Liver (tissue), 9 donors: ENCODE data around the gene GALNT17. TPM values are rescaled to one million over a fixed set of nuclear protein-coding genes. Genes with fewer than 3 reads are reported as not detected.

Source experiments
- DNase-seq: peaks from one replicate; pipeline ENCODE4 v3.0.0-alpha.2; 2017; ENCODE audit warnings: low spot score
- H3K27ac ChIP-seq, 2 donors: one replicate each; pipeline ENCODE4 v1.7.0; 2013; ENCODE audit warnings: inconsistent platforms in 2 of 2, low read length in 2 of 2, control low read depth in 1 of 2, low read depth in 1 of 2, mild to moderate bottlenecking in 1 of 2
- H3K27me3 ChIP-seq, 4 donors: one replicate each; pipeline versions ENCODE4 v1.6.1 to v1.7.0; 2013; ENCODE audit warnings: low read length in 3 of 4, inconsistent platforms in 1 of 4, mild to moderate bottlenecking in 1 of 4, moderate library complexity in 1 of 4; ENCODE audit not compliant: control insufficient read depth in 4 of 4, insufficient read depth in 4 of 4
- H3K36me3 ChIP-seq, 4 donors: one replicate each; pipeline versions ENCODE4 v1.6.1 to v1.7.0; 2013; ENCODE audit warnings: low read length in 3 of 4, mild to moderate bottlenecking in 3 of 4, low read depth in 1 of 4, moderate library complexity in 1 of 4; ENCODE audit not compliant: control insufficient read depth in 4 of 4, insufficient read depth in 3 of 4
- H3K4me1 ChIP-seq, 4 donors: one replicate each; pipeline versions ENCODE4 v1.6.1 to v1.7.0; 2013; ENCODE audit warnings: low read length in 3 of 4, mild to moderate bottlenecking in 3 of 4, moderate library complexity in 1 of 4; ENCODE audit not compliant: control insufficient read depth in 4 of 4, insufficient read depth in 4 of 4
- H3K4me3 ChIP-seq, 3 donors: one replicate each; pipeline versions ENCODE4 v1.6.1 to v1.7.0; 2013; ENCODE audit warnings: low read length in 3 of 3, control low read depth in 1 of 3, low read depth in 1 of 3, mild to moderate bottlenecking in 1 of 3
- H3K9ac ChIP-seq, 2 donors: one replicate each; pipeline ENCODE4 v1.7.0; 2013; ENCODE audit warnings: low read length in 2 of 2, mild to moderate bottlenecking in 2 of 2, moderate library complexity in 2 of 2, control low read depth in 1 of 2, low read depth in 1 of 2
- H3K9me3 ChIP-seq, 4 donors: one replicate each; pipeline versions ENCODE4 v1.6.1 to v1.7.0; 2013; ENCODE audit warnings: low read length in 3 of 4; ENCODE audit not compliant: control insufficient read depth in 4 of 4
- ATF3 ChIP-seq: IDR thresholded peaks from 2 replicates; pipeline ENCODE4 v1.6.1; 2016; ENCODE audit warnings: antibody characterized with exemption
- CTCF ChIP-seq: fragments of 150-350 bp; IDR thresholded peaks from 2 replicates; pipeline ENCODE4 v1.5.1; 2017; ENCODE audit warnings: improper control_type of control experiment, low read depth, low read length; ENCODE audit not compliant: missing input control
- EGR1 ChIP-seq, 2 donors: IDR thresholded peaks; 2 replicates each; pipeline ENCODE4 v1.6.1; 2016 to 2018; ENCODE audit warnings: antibody characterized with exemption in 2 of 2, low read depth in 2 of 2
- FOXA1 ChIP-seq: IDR thresholded peaks from 2 replicates; pipeline ENCODE4 v1.6.1; 2016; ENCODE audit warnings: antibody characterized with exemption
- FOXA2 ChIP-seq: IDR thresholded peaks from 2 replicates; pipeline ENCODE4 v1.6.1; 2016; ENCODE audit warnings: antibody characterized with exemption
- GABPA ChIP-seq, 2 donors: IDR thresholded peaks in 1 of 2; conservative IDR thresholded peaks in 1 of 2; 2 replicates each; pipeline ENCODE4 v1.6.1; 2016; ENCODE audit warnings: antibody characterized with exemption in 2 of 2, mild to moderate bottlenecking in 1 of 2, moderate library complexity in 1 of 2
- HNF4A ChIP-seq, 2 donors: conservative IDR thresholded peaks; 2 replicates each; pipeline ENCODE4 v1.6.1; 2016; ENCODE audit warnings: antibody characterized with exemption in 2 of 2, mild to moderate bottlenecking in 2 of 2
- HNF4G ChIP-seq: IDR thresholded peaks from 2 replicates; pipeline ENCODE4 v1.6.1; 2016; ENCODE audit warnings: antibody characterized with exemption
- JUND ChIP-seq, 2 donors: IDR thresholded peaks; 2 replicates each; pipeline ENCODE4 v1.6.1; 2016; ENCODE audit warnings: antibody characterized with exemption in 2 of 2
- MAX ChIP-seq: IDR thresholded peaks from 2 replicates; pipeline ENCODE4 v1.6.1; 2016; ENCODE audit warnings: antibody characterized with exemption
- NR2F2 ChIP-seq: IDR thresholded peaks from 2 replicates; pipeline ENCODE4 v1.6.1; 2016; ENCODE audit warnings: antibody characterized with exemption
- RAD21 ChIP-seq, 2 donors: IDR thresholded peaks; 2 replicates each; pipeline ENCODE4 v1.6.1; 2016; ENCODE audit warnings: antibody characterized with exemption in 2 of 2, mild to moderate bottlenecking in 2 of 2
- REST ChIP-seq: IDR thresholded peaks from 2 replicates; pipeline ENCODE4 v1.6.1; 2016; ENCODE audit warnings: antibody characterized with exemption, mild to moderate bottlenecking
- RXRA ChIP-seq, 2 donors: IDR thresholded peaks; 2 replicates each; pipeline ENCODE4 v1.6.1; 2017 to 2018; ENCODE audit warnings: antibody characterized with exemption in 2 of 2, mild to moderate bottlenecking in 1 of 2
- SP1 ChIP-seq: IDR thresholded peaks from 2 replicates; pipeline ENCODE4 v1.6.1; 2018; ENCODE audit warnings: antibody characterized with exemption, mild to moderate bottlenecking
- TAF1 ChIP-seq: conservative IDR thresholded peaks from 2 replicates; pipeline ENCODE4 v1.6.1; 2016; ENCODE audit warnings: antibody characterized with exemption, mild to moderate bottlenecking
- YY1 ChIP-seq: IDR thresholded peaks from 2 replicates; pipeline ENCODE4 v1.6.1; 2016; ENCODE audit warnings: antibody characterized with exemption, mild to moderate bottlenecking
- ZBTB33 ChIP-seq: IDR thresholded peaks from 2 replicates; pipeline ENCODE4 v1.6.1; 2016; ENCODE audit warnings: antibody characterized with exemption
- WGBS: extraction: QIAGEN DNeasy Blood & Tissue Kit; methylation state at CpG from one replicate; pipeline ENCODE4 v1.1.7; 2013; 5-methylcytosine and 5-hydroxymethylcytosine counted together
- polyA plus RNA-seq, 2 donors: library from polyadenylated mRNA; stranded (reverse) in 1 of 2; unstranded in 1 of 2; fragments of 200-250 nt in 1 of 2; fragments of >200 nt in 1 of 2; fragmentation: Nextera tagmentation in 1 of 2; extraction: Ambion mirVana in 1 of 2; gene quantifications; one replicate each; pipeline versions ENCODE4 v1.2.1 to v1.2.3, GENCODE V29; 2013 to 2015
- total RNA-seq, 2 donors: library from RNA; depleted of rRNA; stranded (reverse); fragments of >200 nt; gene quantifications; one replicate each; pipeline ENCODE4 v1.2.3, GENCODE V29; 2014
- donor health status: healthy.
- donor health status: healthy.
- donor health status: healthy.
- donor health status: healthy.
- donor health status: healthy.

The GALNT17 gene
- total and polyA plus RNA-seq, 4 donors = 0.10 to 0.42 (median 0.37) TPM; not detected in 1

- Histone ChIP-seq H3K27ac (no peak overlapping the region), H3K36me3 (no peaks in the 10 kb centered on the region), H3K9ac (no peak overlapping the region), H3K27me3 (no peaks in the 10 kb centered on the region), H3K4me3 (no peak overlapping the region), H3K4me1 (no peaks in the 10 kb centered on the region), H3K9me3 (peaks cover 0 to 3% (median 0%) of the 10 kb centered on the region in 4 donors)
- TF ChIP-seq CTCF (no peak), GABPA (IDR thresholded peaks at IDR 0.05 in 1 of 2, conservative IDR thresholded peaks at IDR 0.05 in 1 of 2) (no peak), JUND (IDR thresholded peaks at IDR 0.05) (no peak), MAX (no peak), FOXA2 (no peak), HNF4G (no peak), TAF1 (no peak), ZBTB33 (no peak), RAD21 (IDR thresholded peaks at IDR 0.05) (no peak), YY1 (no peak), ATF3 (no peak), NR2F2 (no peak), RXRA (IDR thresholded peaks at IDR 0.05) (no peak)
- 71% methylated on average over 10 of the region's 10 CpGs for WGBS
- no peak for DNase-seq
Observed at GRCh38 chr7:71560354-71560995, 428.5 kb downstream of the GALNT17 start.

GRCh38 chr7:71563276-71563675 lies 431.3 kb downstream of the GALNT17 start:
- Histone ChIP-seq H3K9me3 (peaks cover 0 to 3% (median 0%) of the 10 kb centered on the region in 4 donors), H3K36me3 (no peaks in the 10 kb centered on the region), H3K4me1 (no peaks in the 10 kb centered on the region), H3K27me3 (no peaks in the 10 kb centered on the region), H3K9ac (no peak overlapping the region), H3K27ac (no peak overlapping the region), H3K4me3 (no peak overlapping the region)
- 62% methylated on average over 6 of the region's 6 CpGs for WGBS
- DNase-seq = no peak
- TF ChIP-seq JUND (IDR thresholded peaks at IDR 0.05) (no peak), ZBTB33 (no peak), FOXA2 (no peak), CTCF (no peak), RXRA (IDR thresholded peaks at IDR 0.05) (no peak), RAD21 (IDR thresholded peaks at IDR 0.05) (no peak), YY1 (no peak), EGR1 (IDR thresholded peaks at IDR 0.05; ENCODE audit: low read depth in 2 of 2) (no peak), FOXA1 (no peak), SP1 (no peak), REST (no peak), MAX (no peak), TAF1 (no peak), HNF4A (conservative IDR thresholded peaks at IDR 0.05) (no peak), NR2F2 (no peak), HNF4G (no peak)
